Astrocyte (in vitro differentiated cells and primary cell): ENCODE results near the gene RLIM. TPM values are rescaled to one million over a fixed set of nuclear protein-coding genes. Genes with fewer than 3 reads are reported as not detected.

Experiments
- DNase-seq: peaks from one replicate; pipeline ENCODE4 v3.0.0-alpha.2; 2010; ENCODE audit warnings: low read depth
- FAIRE-seq: peaks from 2 replicates; lab custom pipeline; 2011; peaks lifted over from hg19 to GRCh38; lab: Jason Lieb, UNC
- H2AFZ ChIP-seq: 2 replicates; pipeline ENCODE4 v1.6.0; 2012; ENCODE audit warnings: low read depth, low read length, inconsistent platforms
- H3K27ac ChIP-seq: 2 replicates; pipeline ENCODE4 v1.5.1; 2011; ENCODE audit warnings: low read depth, low read length, inconsistent platforms
- H3K27me3 ChIP-seq: 2 replicates; pipeline ENCODE4 v1.6.0; 2011; ENCODE audit warnings: low read length, inconsistent platforms; ENCODE audit not compliant: insufficient read depth
- H3K36me3 ChIP-seq: 2 replicates; pipeline ENCODE4 v1.5.1; 2011; ENCODE audit warnings: low read length, inconsistent platforms; ENCODE audit not compliant: insufficient read depth
- H3K4me1 ChIP-seq: 2 replicates; pipeline ENCODE4 v1.5.1; 2011; ENCODE audit warnings: low read length, inconsistent platforms; ENCODE audit not compliant: insufficient read depth
- H3K4me2 ChIP-seq: 2 replicates; pipeline ENCODE4 v1.6.0; 2012; ENCODE audit warnings: low read length, inconsistent platforms
- H3K4me3 ChIP-seq: 2 replicates; pipeline ENCODE4 v1.5.1; 2011; ENCODE audit warnings: low read depth, mild to moderate bottlenecking, low read length, inconsistent platforms; ENCODE audit not compliant: insufficient read depth
- H3K79me2 ChIP-seq: 2 replicates; pipeline ENCODE4 v1.6.0; 2012; ENCODE audit warnings: mild to moderate bottlenecking, low read length, inconsistent platforms; ENCODE audit not compliant: insufficient read depth
- H3K9ac ChIP-seq: 2 replicates; pipeline ENCODE4 v1.6.0; 2012; ENCODE audit warnings: mild to moderate bottlenecking, low read length, inconsistent platforms
- H3K9me3 ChIP-seq: 2 replicates; pipeline ENCODE4 v1.5.1; 2012; ENCODE audit warnings: low read depth, mild to moderate bottlenecking, low read length, inconsistent platforms; ENCODE audit not compliant: insufficient read depth
- H4K20me1 ChIP-seq: 2 replicates; pipeline ENCODE4 v1.6.0; 2012; ENCODE audit warnings: low read length, inconsistent platforms; ENCODE audit not compliant: insufficient read depth
- H3K27ac Mint-ChIP-seq: one replicate; pipeline ENCODE4 v1.8.0; 2021; ENCODE audit warnings: mild to moderate bottlenecking, mixed read lengths; ENCODE audit not compliant: unreplicated experiment
- H3K27me3 Mint-ChIP-seq: one replicate; pipeline ENCODE4 v1.8.0; 2021; ENCODE audit warnings: low read depth, mixed read lengths; ENCODE audit not compliant: unreplicated experiment
- H3K36me3 Mint-ChIP-seq: one replicate; pipeline ENCODE4 v1.8.0; 2021; ENCODE audit warnings: low read depth, mixed read lengths; ENCODE audit not compliant: unreplicated experiment
- H3K4me1 Mint-ChIP-seq: one replicate; pipeline ENCODE4 v1.8.0; 2021; ENCODE audit warnings: low read depth, mixed read lengths; ENCODE audit not compliant: unreplicated experiment
- H3K4me3 Mint-ChIP-seq: one replicate; pipeline ENCODE4 v1.8.0; 2021; ENCODE audit warnings: mild to moderate bottlenecking, moderate library complexity, mixed read lengths; ENCODE audit not compliant: unreplicated experiment
- H3K9me3 Mint-ChIP-seq: one replicate; pipeline ENCODE4 v1.8.0; 2021; ENCODE audit warnings: mild to moderate bottlenecking, mixed read lengths; ENCODE audit not compliant: unreplicated experiment
- CTCF ChIP-seq: IDR thresholded peaks from 2 replicates; pipeline ENCODE4 v1.5.1; 2011; ENCODE audit warnings: low read depth, mild to moderate bottlenecking, inconsistent platforms, low read length, moderate library complexity; ENCODE audit not compliant: insufficient read depth
- EZH2 ChIP-seq: IDR thresholded peaks from 2 replicates; pipeline ENCODE4 v1.6.1; 2012; ENCODE audit warnings: mild to moderate bottlenecking, low read length, inconsistent platforms; ENCODE audit not compliant: insufficient read depth
- total RNA-seq: library from RNA; stranded (reverse); gene quantifications from 2 replicates; pipeline ENCODE4 v1.2.1, GENCODE V29; 2021

Gene RLIM
- total RNA-seq, 1 donor from 2014 or later = 53.5 TPM

DNA sequence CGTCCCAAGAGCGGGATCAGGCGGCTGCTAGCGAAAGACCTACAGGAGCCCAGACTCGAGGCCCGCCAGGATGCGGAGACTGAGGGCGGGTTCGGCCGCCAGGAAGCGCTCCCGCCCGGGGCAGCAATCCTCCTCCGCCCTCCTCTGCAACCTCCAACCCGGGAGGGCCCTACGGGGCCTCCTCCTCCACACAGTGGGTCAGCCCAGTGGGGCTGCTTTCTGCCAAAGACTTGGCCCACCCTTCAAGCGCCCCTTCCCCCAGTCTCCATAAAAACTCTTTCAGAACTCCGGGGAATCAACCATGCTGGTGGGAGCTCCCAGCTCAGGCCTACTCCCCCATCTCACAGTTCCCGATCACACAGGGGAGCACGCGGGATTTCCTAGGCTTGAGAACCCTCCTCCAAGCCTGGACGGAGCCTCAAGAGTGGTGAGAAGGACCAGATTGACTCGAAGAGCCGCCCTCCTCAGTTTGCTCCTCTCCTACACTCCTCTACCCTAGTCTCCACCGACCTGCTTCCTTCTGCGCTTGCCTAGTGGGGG, 77.5 kb downstream of the RLIM start:
- H3K36me3 Mint-ChIP-seq = peaks cover 2% of the 10 kb centered on the region
- FAIRE-seq = no peak
- Histone ChIP-seq H3K79me2 (no peaks in the 10 kb centered on the region), H3K4me3 (peak overlapping the region; percentile 47), H3K4me2 (peak overlapping the region; percentile 85), H3K4me1 (peaks cover 10% of the 10 kb centered on the region), H3K9ac (peak overlapping the region; percentile 70), H3K27ac (peak overlapping the region; percentile 42), H3K9me3 (no peaks in the 10 kb centered on the region), H4K20me1 (no peaks in the 10 kb centered on the region), H3K36me3 (no peaks in the 10 kb centered on the region), H2AFZ (peak overlapping the region; percentile 66), H3K27me3 (no peaks in the 10 kb centered on the region)
- H3K27ac Mint-ChIP-seq = no peak overlapping the region
- H3K4me1 Mint-ChIP-seq = peaks cover 9% of the 10 kb centered on the region
- peak; percentile 13 for DNase-seq
- peak overlapping the region; percentile 79 for H3K4me3 Mint-ChIP-seq
- H3K9me3 Mint-ChIP-seq = no peaks in the 10 kb centered on the region
- H3K27me3 Mint-ChIP-seq = peaks cover 4% of the 10 kb centered on the region
- TF ChIP-seq CTCF (no peak), EZH2 (no peak)

DNA sequence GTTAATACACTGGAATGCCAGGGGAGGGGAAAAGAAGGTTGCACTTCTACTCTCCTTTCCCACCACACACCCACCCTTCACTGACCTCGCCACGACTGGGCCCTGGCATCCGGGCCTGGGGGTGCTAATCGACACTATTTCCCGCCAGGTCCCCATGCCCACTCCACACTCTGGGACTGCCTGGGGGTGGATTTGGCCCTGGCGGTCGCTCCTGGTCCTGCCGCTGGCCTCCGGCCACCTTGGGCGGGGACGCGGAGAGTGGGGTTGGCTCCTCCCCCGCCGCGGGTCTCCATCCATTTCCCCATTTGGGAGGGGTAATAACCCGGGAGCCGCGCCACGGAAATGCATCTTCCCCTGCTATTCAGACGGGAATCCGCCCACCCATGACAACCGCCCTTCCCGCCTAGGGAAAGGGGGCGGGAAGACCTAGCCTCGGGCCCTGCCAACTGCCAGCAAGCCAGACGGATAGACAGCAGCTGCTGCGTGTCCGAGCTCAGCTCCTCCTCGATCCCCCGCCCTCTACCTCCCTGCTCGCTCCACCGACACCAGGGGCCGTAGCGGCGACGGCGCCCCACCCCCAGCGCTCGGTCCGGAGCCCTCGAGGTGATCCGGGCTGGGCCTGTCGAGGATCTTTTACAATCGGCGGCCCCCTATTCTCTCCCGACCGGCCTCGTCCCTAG, 78.1 kb downstream of the RLIM start:
- Histone ChIP-seq H4K20me1 (no peaks in the 10 kb centered on the region), H3K4me2 (peak overlapping the region; percentile 85), H3K4me1 (peaks cover 10% of the 10 kb centered on the region), H3K79me2 (no peaks in the 10 kb centered on the region), H3K9me3 (no peaks in the 10 kb centered on the region), H3K9ac (peak overlapping the region; percentile 70), H3K27me3 (no peaks in the 10 kb centered on the region), H3K4me3 (peak overlapping the region; percentile 47), H2AFZ (peak overlapping the region; percentile 66), H3K27ac (peak overlapping the region; percentile 42), H3K36me3 (no peaks in the 10 kb centered on the region)
- no peaks in the 10 kb centered on the region for H3K27me3 Mint-ChIP-seq
- no peak overlapping the region for H3K27ac Mint-ChIP-seq
- H3K9me3 Mint-ChIP-seq = no peaks in the 10 kb centered on the region
- peaks cover 9% of the 10 kb centered on the region for H3K4me1 Mint-ChIP-seq
- TF ChIP-seq EZH2 = no peak
- no peak for TF ChIP-seq CTCF
- peak overlapping the region; percentile 79 for H3K4me3 Mint-ChIP-seq
- DNase-seq = peak; percentile 85
- no peak for FAIRE-seq
- H3K36me3 Mint-ChIP-seq = peaks cover 2% of the 10 kb centered on the region
